Endometrial microvascular endothelial cells (primary cell): ENCODE measurements around the gene UBE2E3. TPM values are rescaled to one million over a fixed set of nuclear protein-coding genes. Genes with fewer than 3 reads are reported as not detected.

Experiments used
- in situ Hi-C: cut with HindIII; loops from 2 replicates; pipeline ENCODE4 v1.10.0; 2017; ENCODE audit warnings: low sequenced_read_pairs, low pct_unique_long_range_greater_than_20kb; ENCODE audit errors: inconsistent ontology term
- total RNA-seq: library from RNA; depleted of rRNA; stranded (reverse); fragments of >200 nt; gene quantifications from one replicate; pipeline ENCODE4 v1.2.3, GENCODE V29; 2015; ENCODE audit errors: inconsistent ontology term

UBE2E3 gene
- total RNA-seq, 1 donor from 2014 or later, result 211 TPM

DNA sequence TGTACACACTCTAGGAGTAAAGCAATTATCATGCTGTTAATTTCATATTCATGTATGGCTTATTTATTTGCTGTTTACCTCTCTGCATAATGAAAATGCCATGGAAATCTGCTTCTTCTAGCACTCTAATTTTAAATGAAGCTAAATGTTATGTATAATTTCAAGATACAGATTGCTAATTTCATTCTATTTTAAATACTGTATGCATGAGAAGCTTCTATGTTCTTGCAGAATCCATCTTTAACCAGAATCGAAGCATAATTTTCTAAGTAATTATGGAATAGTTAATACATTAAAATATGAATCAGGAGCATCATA lies 127.2 kb downstream of the UBE2E3 start:
- in situ Hi-C loops, result loop anchor here (10.0 kb wide), 1 partner anchor 357 kb away; no protein-coding TSS in a partner anchor

DNA sequence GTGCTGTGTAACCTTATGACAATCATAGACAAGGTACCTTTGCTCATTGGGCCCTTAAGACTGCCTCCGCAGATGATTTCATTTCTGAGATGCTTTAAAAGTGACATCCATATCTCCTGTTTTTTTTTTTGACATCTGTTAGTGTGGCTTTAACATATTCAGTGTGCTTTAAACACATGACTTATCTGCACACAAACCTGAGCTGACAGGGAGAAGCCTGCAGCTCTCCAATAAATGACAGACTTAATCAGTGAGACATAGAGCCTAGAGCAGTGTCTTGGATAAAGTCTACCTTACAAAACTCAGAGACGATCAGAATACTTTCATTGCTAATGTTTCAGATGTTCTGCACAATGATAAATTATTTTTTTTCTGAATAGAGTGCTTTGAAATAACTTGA lies 130.7 kb downstream of the UBE2E3 start:
- in situ Hi-C loops, result no loop called here

DNA sequence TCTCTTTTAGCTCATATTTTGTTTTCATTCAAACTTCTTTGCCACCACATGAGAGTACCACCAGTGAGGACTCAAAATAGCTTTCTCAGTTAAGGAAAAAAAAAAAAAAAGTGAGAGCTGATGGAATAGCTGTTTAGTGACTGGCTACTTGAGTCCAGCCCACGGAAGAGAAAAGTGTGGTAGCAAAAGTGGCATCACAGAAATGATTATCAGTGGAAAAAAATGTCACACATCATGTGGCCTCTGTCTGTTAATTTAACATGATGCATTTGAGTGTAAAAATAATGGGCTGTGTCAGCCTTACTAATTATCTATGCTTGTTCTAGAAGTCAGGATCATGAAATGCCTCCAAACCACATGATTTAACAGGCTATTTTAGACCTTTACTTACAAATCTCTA lies 132.5 kb downstream of the UBE2E3 start:
- in situ Hi-C loops, result no loop called here
